Fibroblast of gingiva (primary cell): ENCODE data around the gene GFRA1.

Experiments used
- DNase-seq: peaks from one replicate; pipeline ENCODE4 v3.0.0-alpha.2; 2011; ENCODE audit warnings: low read depth

The GFRA1 gene

GRCh38 chr10:116125180-116125579, 147.8 kb downstream of the GFRA1 start:
- no peak for DNase-seq

GRCh38 chr10:116124777-116125176, 148.2 kb downstream of the GFRA1 start:
- no peak for DNase-seq

- DNase-seq = no peak
Measured at GRCh38 chr10:116122664-116123063, 150.3 kb downstream of the GFRA1 start.

- no peak for DNase-seq
Measured at GRCh38 chr10:116121640-116122525, 151.1 kb downstream of the GFRA1 start.

- no peak for DNase-seq
Measured at GRCh38 chr10:116120688-116121455, 152.1 kb downstream of the GFRA1 start.

GRCh38 chr10:116118847-116119246, 154.2 kb downstream of the GFRA1 start:
- DNase-seq = no peak

- DNase-seq = no peak
Measured at GRCh38 chr10:116115797-116116196, 157.2 kb downstream of the GFRA1 start.

- no peak for DNase-seq
Measured at GRCh38 chr10:116115036-116115641, 157.9 kb downstream of the GFRA1 start.

- DNase-seq = no peak
Measured at GRCh38 chr10:116113721-116114501, 159.1 kb downstream of the GFRA1 start.

- no peak for DNase-seq
Measured at GRCh38 chr10:116112232-116113231, 160.5 kb downstream of the GFRA1 start.

GRCh38 chr10:116111483-116112095, 161.4 kb downstream of the GFRA1 start:
- no peak for DNase-seq

- no peak for DNase-seq
Measured at GRCh38 chr10:116110736-116111135, 162.3 kb downstream of the GFRA1 start.

- DNase-seq = no peak
Measured at GRCh38 chr10:116109881-116110280, 163.1 kb downstream of the GFRA1 start.

GRCh38 chr10:116109481-116109880, 163.5 kb downstream of the GFRA1 start:
- DNase-seq = no peak

- DNase-seq = no peak
Measured at GRCh38 chr10:116108095-116108494, 164.9 kb downstream of the GFRA1 start.

- no peak for DNase-seq
Measured at GRCh38 chr10:116106611-116107010, 166.4 kb downstream of the GFRA1 start.

- DNase-seq = no peak
Measured at GRCh38 chr10:116105264-116105663, 167.7 kb downstream of the GFRA1 start.

- no peak for DNase-seq
Measured at GRCh38 chr10:116104210-116104932, 168.6 kb downstream of the GFRA1 start.

GRCh38 chr10:116103668-116104067, 169.3 kb downstream of the GFRA1 start:
- DNase-seq = no peak
